ENCODE data around the gene CORO7.

GRCh38 chr16:4399001-4399730 is 17.2 kb downstream of the CORO7 start:
- TF ChIP-seq CTCF (IDR thresholded peaks at IDR 0.05; ENCODE audit: low read depth, low read length, poor library complexity, severe bottlenecking) (no peak), EZH2phosphoT487 (IDR thresholded peaks at IDR 0.05; ENCODE audit: borderline replicate concordance, low read length) (no peak)

Measured in DOHH2 (cell line).